HCT116 (cell line): Measurements from ENCODE around the gene SOX6. TPM values are rescaled to one million over a fixed set of nuclear protein-coding genes. Genes with fewer than 3 reads are reported as not detected.

Experiments
- ATAC-seq: fragments of 200-7000 bp; cut with Tn5 transposase; 2 replicates; pipeline ENCODE4 v1.9.1; 2020; ENCODE audit warnings: mild to moderate bottlenecking, moderate library complexity
- BruUV-seq: library from RNA; stranded (reverse); fragments of 400-500 nt; replicated peaks from 2 replicates; lab custom pipeline; 2021; lab: Mats Ljungman, UMichigan
- CTCF ChIA-PET: fragments of 300-600 bp; sonication (Branson Sonifier 250); formaldehyde crosslinking; loops from one replicate; lab custom pipeline; 2021; ENCODE audit warnings: antibody characterized with exemption; lab: Charles Lee
- POLR2A ChIA-PET: fragments of 300-600, 350-600 bp; sonication (Branson Sonifier 250); formaldehyde crosslinking; loops from one replicate; lab custom pipeline; 2021; ENCODE audit warnings: antibody characterized with exemption; lab: Charles Lee
- RAD21 ChIA-PET, 2 experiments: fragments of 300-600 bp; sonication (Branson Sonifier 250); formaldehyde crosslinking; loops; one replicate each; lab custom pipeline; 2023; ENCODE audit warnings: low total read pairs in 2 of 2; ENCODE audit not compliant: uncharacterized antibody in 2 of 2, unreplicated experiment in 2 of 2, low non-redundant PET in 1 of 2; lab: Charles Lee
- DNase-seq: peaks from one replicate; pipeline ENCODE4 v3.0.0-alpha.2; 2010; ENCODE audit warnings: low read depth, low spot score
- H2AFZ ChIP-seq: fragments of 200-600 bp; shearing (Covaris generic), sonication (generic); 2 replicates; pipeline ENCODE4 v1.6.1; 2017; ENCODE audit warnings: low read depth, mixed run types, mixed read lengths, antibody characterized with exemption, low read length; ENCODE audit not compliant: poor library complexity, severe bottlenecking
- H3K27ac ChIP-seq: 2 replicates; pipeline ENCODE4 v1.5.1; 2012; ENCODE audit warnings: low read depth, low read length
- H3K27me3 ChIP-seq: fragments of 200-600 bp; sonication (generic); 2 replicates; pipeline ENCODE4 v1.6.1; 2016; ENCODE audit warnings: mixed run types, low read length, mixed read lengths; ENCODE audit not compliant: insufficient read depth
- H3K36me3 ChIP-seq, 2 experiments: fragments of 200-500 bp in 1 of 2; fragments of 200-600 bp in 1 of 2; sonication (Bioruptor generic) in 1 of 2; sonication (generic) in 1 of 2; 2 replicates each; pipeline versions ENCODE4 v1.5.1 to v1.6.1; 2014 to 2016; ENCODE audit warnings: low read length in 2 of 2, inconsistent platforms in 1 of 2, mixed read lengths in 1 of 2, mixed run types in 1 of 2; ENCODE audit not compliant: insufficient read depth in 2 of 2, control insufficient read depth in 1 of 2
- H3K4me1 ChIP-seq, 2 experiments: fragments of 200-600 bp in 1 of 2; sonication (generic) in 1 of 2; 2 replicates each; pipeline versions ENCODE4 v1.5.1 to v1.6.1; 2012 to 2017; ENCODE audit warnings: low read length in 2 of 2, inconsistent platforms in 1 of 2, mild to moderate bottlenecking in 1 of 2, mixed read lengths in 1 of 2, mixed run types in 1 of 2, moderate library complexity in 1 of 2; ENCODE audit not compliant: insufficient read depth in 2 of 2, control insufficient read depth in 1 of 2
- H3K4me2 ChIP-seq: fragments of 200-600 bp; sonication (generic); 2 replicates; pipeline ENCODE4 v1.6.1; 2017; ENCODE audit warnings: mixed run types, low read length, mixed read lengths
- H3K4me3 ChIP-seq, 2 experiments: fragments of 200-600 bp in 1 of 2; sonication (generic) in 1 of 2; replicated peaks in 1 of 2; 2 replicates each; pipeline ENCODE4 v1.5.1; 2011 to 2016; ENCODE audit warnings: low read length in 2 of 2, control low read depth in 1 of 2, low read depth in 1 of 2, mild to moderate bottlenecking in 1 of 2, mixed read lengths in 1 of 2, mixed run types in 1 of 2
- H3K79me2 ChIP-seq: fragments of 200-600 bp; sonication (generic); 2 replicates; pipeline ENCODE4 v1.6.1; 2017; ENCODE audit warnings: mild to moderate bottlenecking, mixed run types, low read length, moderate library complexity, mixed read lengths; ENCODE audit not compliant: insufficient read depth
- H3K9ac ChIP-seq: fragments of 200-600 bp; sonication (generic); 2 replicates; pipeline ENCODE4 v1.6.1; 2016; ENCODE audit warnings: low read length, mixed read lengths
- H3K9me2 ChIP-seq: fragments of 200-600 bp; sonication (generic), shearing (Covaris generic); 2 replicates; pipeline ENCODE4 v1.6.1; 2017; ENCODE audit warnings: mixed run types, mild to moderate bottlenecking, moderate library complexity; ENCODE audit not compliant: insufficient read depth
- H3K9me3 ChIP-seq, 2 experiments: fragments of 200-500 bp in 1 of 2; fragments of 200-600 bp in 1 of 2; sonication (Bioruptor generic) in 1 of 2; sonication (generic) in 1 of 2; 2 replicates each; pipeline ENCODE4 v1.6.1; 2014 to 2017; ENCODE audit warnings: low read length in 2 of 2, mixed read lengths in 2 of 2, inconsistent platforms in 1 of 2, low read depth in 1 of 2, mild to moderate bottlenecking in 1 of 2, mixed run types in 1 of 2, moderate library complexity in 1 of 2; ENCODE audit not compliant: control insufficient read depth in 1 of 2, insufficient read depth in 1 of 2
- H4K20me1 ChIP-seq: fragments of 200-600 bp; sonication (generic), shearing (Covaris generic); 2 replicates; pipeline ENCODE4 v1.6.1; 2017; ENCODE audit warnings: mixed run types, mild to moderate bottlenecking, moderate library complexity; ENCODE audit not compliant: insufficient read depth
- EZH2 ChIP-seq: fragments of 200-600 bp; sonication (generic); IDR thresholded peaks from 2 replicates; pipeline ENCODE4 v1.6.1; 2017; ENCODE audit warnings: antibody characterized with exemption, mixed run types
- EZH2phosphoT487 ChIP-seq: fragments of 200-600 bp; IDR thresholded peaks from 2 replicates; pipeline ENCODE4 v1.6.1; 2018; ENCODE audit warnings: antibody characterized with exemption, borderline replicate concordance
- FOSL1 ChIP-seq: IDR thresholded peaks from 2 replicates; pipeline ENCODE4 v1.6.1; 2012; ENCODE audit warnings: low read depth
- RAD21 ChIP-seq: IDR thresholded peaks from 2 replicates; pipeline ENCODE4 v1.6.1; 2012; ENCODE audit warnings: low read depth, mild to moderate bottlenecking
- SIN3A ChIP-seq: IDR thresholded peaks from 2 replicates; pipeline ENCODE4 v1.6.1; 2012; ENCODE audit warnings: low read depth
- SP1 ChIP-seq: IDR thresholded peaks from 2 replicates; pipeline ENCODE4 v1.6.1; 2012; ENCODE audit warnings: low read depth
- YY1 ChIP-seq: IDR thresholded peaks from 2 replicates; pipeline ENCODE4 v1.6.1; 2011; ENCODE audit warnings: low read length, low read depth, moderate library complexity, mild to moderate bottlenecking; ENCODE audit not compliant: insufficient replicate concordance; ENCODE audit errors: extremely low read depth
- ZFX ChIP-seq: fragments of 450-650 bp; IDR thresholded peaks from 2 replicates; pipeline ENCODE4 v1.6.1; 2017
- ZNF274 ChIP-seq: fragments of 200-500 bp; sonication (Bioruptor generic); IDR thresholded peaks from 2 replicates; pipeline ENCODE4 v1.6.1; 2014; ENCODE audit warnings: mild to moderate bottlenecking, low read depth, low read length, inconsistent platforms
- intact Hi-C: fragments of 100-400 bp; cut with micrococcal nuclease; formaldehyde crosslinking; loops from 2 replicates; pipeline ENCODE4 v1.10.0; 2022
- total RNA-seq: library from RNA; stranded (reverse); gene quantifications from one replicate; pipeline ENCODE4 v1.2.1, GENCODE V29; 2021; ENCODE audit not compliant: unreplicated experiment
- TF ChIP-seq, protein P1 (sequence below): IDR thresholded peaks from 2 replicates; pipeline ENCODE4 v1.6.1; 2012
- TF ChIP-seq, protein P2 (sequence below): IDR thresholded peaks from 2 replicates; pipeline ENCODE4 v1.6.1; 2011; ENCODE audit warnings: mild to moderate bottlenecking, low read length, moderate library complexity; ENCODE audit not compliant: insufficient replicate concordance; ENCODE audit errors: extremely low read depth

SOX6 gene
- total RNA-seq, 1 experiment from 2014 or later: 0.81 TPM

DNA sequence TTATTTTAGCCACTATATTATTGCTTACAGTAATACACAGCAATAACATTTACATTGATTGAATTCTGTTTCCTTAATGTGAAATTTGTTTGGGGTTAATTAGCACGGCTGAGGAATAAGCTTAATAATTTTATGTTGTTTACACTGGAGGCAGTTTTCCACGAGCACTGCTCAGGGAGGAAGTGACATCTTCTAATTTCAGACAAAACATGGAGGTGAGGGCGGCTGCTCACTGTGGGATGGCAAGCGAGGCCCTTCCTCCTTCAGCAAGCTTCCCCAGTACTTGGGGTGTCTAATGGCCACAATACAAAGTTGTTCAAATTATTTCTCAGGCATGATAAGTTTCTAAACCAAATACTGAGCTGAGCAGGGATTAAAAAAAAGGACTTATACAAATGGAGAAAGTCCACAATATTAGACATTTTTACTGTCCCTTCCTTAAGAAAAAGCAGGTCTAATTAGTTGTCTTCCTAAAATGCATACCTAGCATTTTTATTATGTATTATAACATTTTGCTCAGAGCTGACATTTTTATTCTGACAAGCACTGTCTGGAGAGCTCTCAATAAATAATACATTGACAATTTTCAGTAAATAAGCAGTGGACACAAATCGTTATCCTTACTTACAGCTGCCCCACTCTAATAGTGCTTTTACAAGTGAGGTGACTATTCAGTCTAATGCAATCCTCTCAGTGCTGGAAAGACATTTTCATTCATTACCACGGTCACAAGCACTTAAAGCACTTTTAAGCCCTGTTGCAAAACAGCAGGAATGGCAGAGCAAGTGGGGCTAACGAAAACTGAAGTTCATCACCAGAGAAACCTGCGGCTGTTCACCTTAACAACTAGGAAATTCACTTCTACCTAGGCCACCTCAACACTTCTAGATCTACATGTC lies 56.2 kb downstream of the SOX6 start:
- ATAC-seq: no peak
- POLR2A ChIA-PET: no interaction called here

DNA sequence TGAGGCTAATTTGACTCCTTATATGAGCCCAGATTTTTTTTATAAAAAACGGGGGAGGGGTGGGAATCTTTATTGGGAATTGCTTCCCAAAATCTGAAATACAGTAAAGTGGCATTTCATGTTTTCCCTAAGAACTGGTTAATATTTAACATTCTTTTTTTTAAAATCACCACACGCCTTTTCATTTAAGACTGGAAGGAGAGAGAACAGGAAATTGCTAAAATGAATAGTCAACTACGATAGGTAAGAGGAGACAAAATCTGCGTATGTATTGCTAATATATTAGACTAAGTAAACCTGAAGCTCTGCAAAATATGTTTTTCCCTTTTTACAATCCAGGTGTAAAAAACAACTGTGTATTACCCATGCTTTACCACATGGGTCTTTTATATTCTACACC lies 57.0 kb downstream of the SOX6 start:
- BruUV-seq: no TSS peak
- Histone ChIP-seq H3K4me2 (no peak overlapping the region), H4K20me1 (peaks cover 4% of the 10 kb centered on the region; the same call in 1 of the 2 replicates), H3K9ac (no peak overlapping the region), H3K79me2 (no peaks in the 10 kb centered on the region), H3K9me3 (no peaks in the 10 kb centered on the region), H3K36me3 (no peaks in the 10 kb centered on the region), H3K27me3 (peaks cover 25% of the 10 kb centered on the region), H3K4me3 (no peak overlapping the region), H2AFZ (no peak overlapping the region), H3K4me1 (no peaks in the 10 kb centered on the region), H3K27ac (no peak overlapping the region), H3K9me2 (no peaks in the 10 kb centered on the region)
- intact Hi-C loops: no loop called here
- ChIA-PET POLR2A (no interaction called here), CTCF (no interaction called here), RAD21 (interaction anchor here in 1 of 2 experiments (0.6 kb wide), 1 partner anchor 48 kb away, joined by 4 read pairs; no protein-coding TSS in a partner anchor)
- ATAC-seq: no peak
- DNase-seq: no peak
- TF ChIP-seq SP1 (no peak), YY1 (no peak), SIN3A (no peak), ZFX (no peak), EZH2phosphoT487 (no peak), FOSL1 (no peak), ZNF274 (no peak), RAD21 (no peak)
- TF ChIP-seq, protein P1, sequence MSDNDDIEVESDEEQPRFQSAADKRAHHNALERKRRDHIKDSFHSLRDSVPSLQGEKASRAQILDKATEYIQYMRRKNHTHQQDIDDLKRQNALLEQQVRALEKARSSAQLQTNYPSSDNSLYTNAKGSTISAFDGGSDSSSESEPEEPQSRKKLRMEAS: no peak

More for the DNA sequence above, 56.2 kb downstream of the SOX6 start:
- RAD21 ChIA-PET: interaction anchor here in 1 of 2 experiments (0.6 kb wide), 1 partner anchor 47 kb away, joined by 4 read pairs; no protein-coding TSS in a partner anchor
- H3K9me3 ChIP-seq: no peaks in the 10 kb centered on the region
- DNase-seq: no peak
- no peak overlapping the region for H3K4me2 ChIP-seq
- H3K9ac ChIP-seq: no peak overlapping the region
- H2AFZ ChIP-seq: no peak overlapping the region
- H3K9me2 ChIP-seq: no peaks in the 10 kb centered on the region
- H3K27ac ChIP-seq: no peak overlapping the region
- H3K36me3 ChIP-seq: no peaks in the 10 kb centered on the region
- H4K20me1 ChIP-seq: peaks cover 4% of the 10 kb centered on the region; the same call in 1 of the 2 replicates
- CTCF ChIA-PET: no interaction called here
- H3K4me1 ChIP-seq: no peaks in the 10 kb centered on the region
- H3K79me2 ChIP-seq: no peaks in the 10 kb centered on the region
- TF ChIP-seq SIN3A (no peak), EZH2 (no peak), YY1 (no peak), EZH2phosphoT487 (no peak)
- TF ChIP-seq, protein P2, sequence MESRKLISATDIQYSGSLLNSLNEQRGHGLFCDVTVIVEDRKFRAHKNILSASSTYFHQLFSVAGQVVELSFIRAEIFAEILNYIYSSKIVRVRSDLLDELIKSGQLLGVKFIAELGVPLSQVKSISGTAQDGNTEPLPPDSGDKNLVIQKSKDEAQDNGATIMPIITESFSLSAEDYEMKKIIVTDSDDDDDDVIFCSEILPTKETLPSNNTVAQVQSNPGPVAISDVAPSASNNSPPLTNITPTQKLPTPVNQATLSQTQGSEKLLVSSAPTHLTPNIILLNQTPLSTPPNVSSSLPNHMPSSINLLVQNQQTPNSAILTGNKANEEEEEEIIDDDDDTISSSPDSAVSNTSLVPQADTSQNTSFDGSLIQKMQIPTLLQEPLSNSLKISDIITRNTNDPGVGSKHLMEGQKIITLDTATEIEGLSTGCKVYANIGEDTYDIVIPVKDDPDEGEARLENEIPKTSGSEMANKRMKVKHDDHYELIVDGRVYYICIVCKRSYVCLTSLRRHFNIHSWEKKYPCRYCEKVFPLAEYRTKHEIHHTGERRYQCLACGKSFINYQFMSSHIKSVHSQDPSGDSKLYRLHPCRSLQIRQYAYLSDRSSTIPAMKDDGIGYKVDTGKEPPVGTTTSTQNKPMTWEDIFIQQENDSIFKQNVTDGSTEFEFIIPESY: no peak
- peaks cover 24% of the 10 kb centered on the region for H3K27me3 ChIP-seq
- intact Hi-C loops: no loop called here
- H3K4me3 ChIP-seq: no peak overlapping the region
- BruUV-seq: no TSS peak
